ENCODE results near the gene LRMDA. TPM values are rescaled to one million over a fixed set of nuclear protein-coding genes. Genes with fewer than 3 reads are reported as not detected.

LRMDA gene
- total RNA-seq, 3 donors from 2014 or later (not counting 1 experiment from before 2014, with no cell fraction given) = 1.4 to 2.4 (median 2.1) TPM

DNA sequence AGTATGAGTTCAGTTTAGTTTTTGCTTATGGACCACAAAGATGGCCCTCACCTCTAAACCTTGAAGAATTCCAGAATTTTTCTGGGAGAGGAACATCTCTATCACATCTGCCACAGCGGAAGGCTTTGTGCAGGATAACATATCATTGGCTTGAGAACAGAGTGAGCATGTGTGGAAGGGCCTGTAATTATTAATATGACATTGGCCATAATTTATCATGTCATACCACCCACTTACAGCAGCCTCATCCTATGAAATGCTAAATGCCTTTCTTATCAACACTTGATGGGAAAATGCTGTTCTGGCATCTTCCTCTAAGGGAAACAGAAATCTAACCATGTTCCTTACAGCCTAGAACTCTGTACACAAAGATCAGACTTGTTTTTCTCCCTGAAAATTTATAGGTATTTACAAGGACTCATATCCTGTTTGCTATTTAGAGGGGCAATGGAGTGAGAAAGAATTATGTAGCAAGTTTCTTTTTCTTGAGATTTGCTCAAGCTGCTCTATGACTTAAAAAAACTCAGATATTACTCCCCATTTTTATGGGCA, 817.3 kb downstream of the LRMDA start:
- Histone ChIP-seq H3K36me3 (ENCODE audit: control insufficient read depth, insufficient read depth, low read length) (no peaks in the 10 kb centered on the region), H3K4me3 (ENCODE audit: low read length) (no peak overlapping the region), H3K9me3 (ENCODE audit: control insufficient read depth, insufficient read depth, low read length) (no peaks in the 10 kb centered on the region), H3K4me1 (ENCODE audit: control insufficient read depth, insufficient read depth, low read length) (no peaks in the 10 kb centered on the region), H3K27ac (ENCODE audit: low read length) (no peak overlapping the region), H3K27me3 (ENCODE audit: control insufficient read depth, insufficient read depth, low read length) (no peaks in the 10 kb centered on the region)
- no CpG with 5 or more reads among the region's 1 CpG for WGBS (ENCODE audit: insufficient coverage)
- Mint-ChIP-seq H3K27me3 (ENCODE audit: low read depth in 2 of 2) (no peaks in the 10 kb centered on the region), H3K27ac (no peak overlapping the region), H3K4me3 (no peak overlapping the region), H3K36me3 (no peaks in the 10 kb centered on the region), H3K9me3 (no peaks in the 10 kb centered on the region), H3K4me1 (no peaks in the 10 kb centered on the region)
- intact Hi-C loops (cut with micrococcal nuclease) = no loop called here
- TF ChIP-seq, protein P1, sequence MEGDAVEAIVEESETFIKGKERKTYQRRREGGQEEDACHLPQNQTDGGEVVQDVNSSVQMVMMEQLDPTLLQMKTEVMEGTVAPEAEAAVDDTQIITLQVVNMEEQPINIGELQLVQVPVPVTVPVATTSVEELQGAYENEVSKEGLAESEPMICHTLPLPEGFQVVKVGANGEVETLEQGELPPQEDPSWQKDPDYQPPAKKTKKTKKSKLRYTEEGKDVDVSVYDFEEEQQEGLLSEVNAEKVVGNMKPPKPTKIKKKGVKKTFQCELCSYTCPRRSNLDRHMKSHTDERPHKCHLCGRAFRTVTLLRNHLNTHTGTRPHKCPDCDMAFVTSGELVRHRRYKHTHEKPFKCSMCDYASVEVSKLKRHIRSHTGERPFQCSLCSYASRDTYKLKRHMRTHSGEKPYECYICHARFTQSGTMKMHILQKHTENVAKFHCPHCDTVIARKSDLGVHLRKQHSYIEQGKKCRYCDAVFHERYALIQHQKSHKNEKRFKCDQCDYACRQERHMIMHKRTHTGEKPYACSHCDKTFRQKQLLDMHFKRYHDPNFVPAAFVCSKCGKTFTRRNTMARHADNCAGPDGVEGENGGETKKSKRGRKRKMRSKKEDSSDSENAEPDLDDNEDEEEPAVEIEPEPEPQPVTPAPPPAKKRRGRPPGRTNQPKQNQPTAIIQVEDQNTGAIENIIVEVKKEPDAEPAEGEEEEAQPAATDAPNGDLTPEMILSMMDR (IDR thresholded peaks at IDR 0.05) = no peak
- DNase-seq (no peak), ATAC-seq (no peak)

DNA sequence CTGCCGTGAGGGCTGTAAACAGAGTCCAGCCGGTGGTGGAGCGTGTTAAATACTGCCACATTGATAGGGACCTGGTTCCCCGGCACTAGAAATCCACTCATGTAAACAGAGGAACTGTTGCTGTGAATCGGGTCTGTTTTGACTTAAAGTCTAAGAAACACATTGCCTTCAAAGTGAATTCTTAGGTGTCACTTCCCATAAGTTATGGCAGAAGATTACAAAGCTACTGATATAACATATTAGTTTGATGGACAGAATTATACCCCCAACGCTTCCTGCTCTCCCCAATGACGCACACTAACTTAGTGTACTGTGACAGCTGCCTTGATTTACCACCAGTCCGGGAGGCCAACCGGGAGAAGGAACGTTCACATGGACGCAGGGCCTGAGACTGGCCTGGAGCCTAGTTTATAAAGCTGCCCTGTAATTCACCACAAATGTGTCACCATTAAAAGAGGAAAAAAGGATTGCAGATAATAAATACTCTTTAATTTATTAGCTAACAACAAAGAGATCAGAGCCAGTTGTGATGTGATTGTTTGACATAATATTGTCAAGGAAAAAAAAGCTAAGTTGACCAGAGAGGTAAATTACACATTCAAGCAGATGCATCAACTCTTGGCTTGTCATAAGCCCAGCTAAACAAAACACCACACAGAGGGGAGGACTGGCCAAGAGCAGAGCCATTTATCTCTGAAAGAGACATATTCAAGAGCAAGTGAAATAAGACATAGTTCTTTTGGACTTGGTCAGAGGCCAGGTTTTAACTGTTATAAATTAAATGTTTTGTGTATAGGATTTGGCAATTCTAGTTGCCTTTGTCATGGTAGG, 820.6 kb downstream of the LRMDA start:
- WGBS (ENCODE audit: insufficient coverage) = 76% methylated on average over 11 of the region's 11 CpGs
- TF ChIP-seq, protein P1 (IDR thresholded peaks at IDR 0.05) = no peak
- H3K36me3 ChIP-seq (ENCODE audit: control insufficient read depth, insufficient read depth, low read length) = no peaks in the 10 kb centered on the region
- Mint-ChIP-seq H3K9me3 (peaks cover 0 to 2% of the 10 kb centered on the region in 2 donors), H3K4me1 (no peaks in the 10 kb centered on the region), H3K27ac (no peak overlapping the region), H3K4me3 (no peak overlapping the region), H3K27me3 (ENCODE audit: low read depth in 2 of 2) (no peaks in the 10 kb centered on the region), H3K36me3 (no peaks in the 10 kb centered on the region)
- ATAC-seq (no peak), DNase-seq (no peak)
- H3K9me3 ChIP-seq (ENCODE audit: control insufficient read depth, insufficient read depth, low read length) = no peaks in the 10 kb centered on the region
- no peak overlapping the region for H3K27ac ChIP-seq (ENCODE audit: low read length)
- intact Hi-C loops (cut with micrococcal nuclease) = no loop called here
- no peaks in the 10 kb centered on the region for H3K27me3 ChIP-seq (ENCODE audit: control insufficient read depth, insufficient read depth, low read length)
- H3K4me1 ChIP-seq (ENCODE audit: control insufficient read depth, insufficient read depth, low read length) = no peaks in the 10 kb centered on the region
- H3K4me3 ChIP-seq (ENCODE audit: low read length) = no peak overlapping the region

DNA sequence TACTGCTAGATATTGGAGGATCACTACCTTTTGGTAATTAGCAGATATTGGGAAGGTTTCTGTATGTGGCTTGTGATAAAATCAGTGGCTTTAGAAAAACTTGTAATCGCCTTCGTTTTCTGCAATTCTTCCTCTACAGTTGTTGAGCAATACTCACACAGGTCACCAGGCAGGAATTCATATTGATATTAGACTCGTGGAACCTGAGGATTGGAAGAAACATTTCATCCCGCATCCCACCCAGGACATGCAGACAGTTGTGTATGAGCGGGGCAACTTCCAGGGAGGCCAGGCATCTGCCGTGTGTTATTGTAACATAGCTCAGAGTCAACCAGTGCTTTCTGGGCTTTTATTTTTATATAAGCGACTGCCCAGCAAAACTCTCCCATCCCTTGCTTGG, 821.3 kb downstream of the LRMDA start:
- Mint-ChIP-seq H3K36me3 (no peaks in the 10 kb centered on the region), H3K4me1 (no peaks in the 10 kb centered on the region), H3K4me3 (no peak overlapping the region), H3K27ac (no peak overlapping the region), H3K27me3 (ENCODE audit: low read depth in 2 of 2) (no peaks in the 10 kb centered on the region), H3K9me3 (peaks cover 0 to 2% of the 10 kb centered on the region in 2 donors)
- WGBS (ENCODE audit: insufficient coverage) = 84% methylated on average over 6 of the region's 7 CpGs
- Histone ChIP-seq H3K27me3 (ENCODE audit: control insufficient read depth, insufficient read depth, low read length) (no peaks in the 10 kb centered on the region), H3K4me3 (ENCODE audit: low read length) (no peak overlapping the region), H3K4me1 (ENCODE audit: control insufficient read depth, insufficient read depth, low read length) (no peaks in the 10 kb centered on the region), H3K9me3 (ENCODE audit: control insufficient read depth, insufficient read depth, low read length) (no peaks in the 10 kb centered on the region), H3K36me3 (ENCODE audit: control insufficient read depth, insufficient read depth, low read length) (no peaks in the 10 kb centered on the region), H3K27ac (ENCODE audit: low read length) (no peak overlapping the region)
- TF ChIP-seq, protein P1 (IDR thresholded peaks at IDR 0.05) = no peak
- intact Hi-C loops (cut with micrococcal nuclease) = no loop called here
- no peak for ATAC-seq
- DNase-seq = no peak

Data from natural killer cell (primary cell).